HG03457 (cell line): Measurements from ENCODE around the gene CCDC47.
"Not testable (repeated sequence)": the region's sequence is repeated elsewhere in the genome, so short reads cannot be mapped to it uniquely, and the experiment has no call there.

Experiments
- ATAC-seq: cut with Tn5 transposase; IDR thresholded peaks from one replicate; pipeline ENCODE4 v1.9.1; 2021; ENCODE audit warnings: moderate number of reproducible peaks; ENCODE audit not compliant: unreplicated experiment

Gene CCDC47

DNA sequence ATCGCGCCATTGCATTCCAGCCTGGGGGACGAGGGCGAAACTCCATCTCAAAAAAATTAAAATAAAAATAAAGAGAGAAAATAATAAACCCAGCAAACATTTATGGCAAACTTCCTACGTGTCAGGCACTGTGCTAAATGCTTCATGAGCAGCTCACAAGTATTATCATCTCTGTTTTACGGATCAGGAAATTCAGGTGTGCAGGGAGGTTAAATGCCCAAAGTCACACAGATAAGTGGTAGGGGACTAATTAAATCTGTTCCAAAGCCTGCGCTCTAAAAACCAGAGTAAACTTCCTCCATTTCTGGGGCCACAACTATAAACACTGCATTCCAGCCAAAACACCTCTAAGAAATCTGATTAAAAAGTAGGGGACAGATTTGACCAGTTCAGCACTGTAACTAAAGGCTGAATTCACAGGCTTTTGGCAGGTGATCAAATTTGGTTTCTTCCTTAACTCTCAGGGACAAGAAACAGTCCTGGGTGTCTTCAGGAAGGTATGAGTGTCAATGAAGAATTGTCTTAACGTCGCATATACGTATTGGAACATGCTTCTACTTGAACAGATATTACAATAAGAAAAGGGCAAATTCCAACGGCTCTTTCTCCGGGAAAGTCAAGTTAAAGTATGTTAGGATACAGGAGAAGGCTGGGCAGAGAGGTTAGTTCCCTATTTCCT is 32.8 kb downstream of the CCDC47 start:
- no peak for ATAC-seq

DNA sequence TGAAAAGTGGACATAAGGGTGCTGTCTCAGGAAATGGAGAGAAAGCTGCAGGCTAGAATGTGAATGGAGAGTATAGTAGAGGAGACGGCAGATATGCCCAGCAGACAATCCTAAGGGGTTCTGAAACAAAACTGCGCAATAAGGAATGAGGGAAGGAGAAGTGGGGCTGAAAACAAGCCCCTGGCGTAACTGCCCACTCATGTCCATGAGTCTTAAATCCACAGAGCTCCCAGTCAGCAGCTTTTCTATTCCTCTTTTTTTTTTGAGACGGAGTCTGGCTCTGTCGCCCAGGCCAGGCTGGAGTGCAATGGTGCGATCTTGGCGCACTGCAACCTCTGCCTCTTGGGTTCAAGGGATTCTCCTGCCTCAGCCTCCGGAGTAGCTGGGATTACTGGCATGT is 37.7 kb downstream of the CCDC47 start:
- ATAC-seq: no peak

DNA sequence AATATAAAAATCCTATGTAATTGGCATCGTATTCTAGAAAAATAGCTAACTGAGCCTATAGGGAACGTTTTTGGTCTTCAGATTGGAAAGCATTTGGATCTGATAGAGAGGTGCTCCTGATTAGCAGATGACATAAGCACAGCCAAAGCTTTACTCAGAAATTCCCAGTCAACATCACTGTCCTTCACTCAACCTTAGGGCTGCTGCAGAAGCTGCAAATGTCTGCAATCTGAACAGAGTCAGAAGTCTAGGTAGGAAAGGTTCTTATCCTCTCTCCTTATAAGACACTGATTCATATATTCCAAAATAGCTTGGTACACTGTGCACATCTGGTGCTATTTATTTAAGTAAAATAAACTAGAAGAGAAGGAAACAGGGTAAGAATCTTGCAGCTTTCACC is 51.0 kb downstream of the CCDC47 start:
- ATAC-seq: no peak

DNA sequence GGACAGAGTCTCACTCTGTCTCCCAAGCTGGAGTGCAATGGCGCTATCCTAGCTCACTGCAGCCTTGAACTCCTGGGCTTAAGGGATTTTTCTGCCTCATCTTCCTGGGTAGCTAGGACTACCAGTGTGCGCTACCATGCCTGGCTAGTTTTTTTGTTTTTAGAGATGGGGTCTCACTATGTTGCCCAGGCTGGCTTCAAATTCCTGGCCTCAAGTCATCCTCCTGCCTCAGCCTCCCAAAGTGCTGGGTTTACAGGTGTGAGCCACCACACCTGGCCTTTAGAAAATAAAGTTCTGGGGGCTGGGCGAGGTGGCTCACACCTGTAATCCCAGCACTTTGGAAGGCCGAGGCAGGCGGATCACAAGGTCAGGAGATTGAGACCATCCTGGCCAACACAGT is 53.2 kb downstream of the CCDC47 start:
- ATAC-seq: not testable (repeated sequence)

DNA sequence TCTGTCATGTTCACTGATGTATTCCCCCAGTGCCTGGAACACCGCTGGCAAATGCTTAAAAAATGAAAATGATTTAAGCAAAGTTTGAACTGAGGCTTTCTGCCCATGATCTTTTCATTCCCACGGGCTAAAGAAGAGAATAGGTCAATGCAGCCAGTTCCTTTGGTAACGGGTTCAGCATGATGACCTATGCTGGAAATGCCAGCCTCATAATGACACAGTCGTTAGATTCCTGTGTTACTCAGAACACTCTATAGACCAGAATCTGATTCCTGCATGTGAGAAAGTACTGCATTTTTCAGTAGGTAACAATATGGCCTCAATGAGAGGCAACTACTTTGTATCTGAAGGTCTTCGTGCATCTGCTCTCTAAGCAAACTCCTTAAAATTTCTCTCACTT is 54.4 kb downstream of the CCDC47 start:
- no peak for ATAC-seq

DNA sequence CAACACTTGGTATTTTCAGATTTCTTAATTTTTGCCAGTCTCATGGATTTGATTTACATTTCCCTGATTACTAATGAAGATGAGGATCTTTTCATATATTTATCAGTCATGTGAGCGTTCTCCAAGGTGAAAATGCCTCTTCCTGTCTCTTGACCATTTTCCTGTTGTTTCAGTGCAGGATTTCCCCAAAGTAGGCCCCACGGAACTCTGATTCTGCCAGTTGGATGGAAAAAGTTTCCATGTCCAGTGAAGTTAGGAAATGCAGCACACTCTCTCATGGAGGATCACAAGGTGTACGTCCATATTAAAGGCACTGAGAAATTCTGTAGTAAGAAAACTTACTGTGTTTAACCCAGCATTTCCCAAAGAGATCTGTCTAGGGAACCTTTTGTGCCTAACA is 57.0 kb downstream of the CCDC47 start:
- no peak for ATAC-seq

DNA sequence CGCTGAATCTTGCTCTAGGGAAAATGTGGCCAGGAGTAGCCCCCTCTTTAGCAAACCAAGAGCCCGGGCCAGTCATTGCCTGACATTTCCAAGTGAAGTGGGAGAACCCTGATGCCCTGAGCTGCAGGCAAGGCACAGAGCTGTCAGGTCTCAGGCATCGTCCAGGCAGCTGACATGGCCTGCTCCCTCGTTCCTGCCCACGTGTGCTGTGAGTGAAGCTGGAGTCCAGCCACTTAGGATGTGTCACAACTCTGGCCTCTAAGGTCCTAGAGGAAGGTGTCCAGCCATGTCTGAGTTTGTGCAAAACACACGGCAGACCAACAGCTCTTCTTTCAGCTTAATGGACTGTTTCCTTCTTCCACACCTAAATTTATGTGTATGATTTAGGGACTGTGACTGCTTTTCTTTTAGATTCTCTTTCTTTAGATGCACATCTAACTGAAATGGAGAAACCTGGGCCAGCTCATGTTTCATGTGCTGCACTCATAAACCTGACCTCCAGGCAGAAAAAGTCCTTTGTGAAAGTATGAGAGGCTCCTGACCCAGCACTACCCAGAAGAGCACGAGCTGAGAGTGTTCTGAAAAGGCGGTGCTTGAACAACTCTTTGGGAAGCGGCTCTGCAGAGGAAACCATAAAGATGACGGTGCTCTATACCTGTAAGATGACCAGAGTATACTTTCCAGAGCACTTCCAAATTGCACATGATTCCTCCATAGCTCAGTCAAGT is 58.7 kb downstream of the CCDC47 start:
- ATAC-seq: no peak

DNA sequence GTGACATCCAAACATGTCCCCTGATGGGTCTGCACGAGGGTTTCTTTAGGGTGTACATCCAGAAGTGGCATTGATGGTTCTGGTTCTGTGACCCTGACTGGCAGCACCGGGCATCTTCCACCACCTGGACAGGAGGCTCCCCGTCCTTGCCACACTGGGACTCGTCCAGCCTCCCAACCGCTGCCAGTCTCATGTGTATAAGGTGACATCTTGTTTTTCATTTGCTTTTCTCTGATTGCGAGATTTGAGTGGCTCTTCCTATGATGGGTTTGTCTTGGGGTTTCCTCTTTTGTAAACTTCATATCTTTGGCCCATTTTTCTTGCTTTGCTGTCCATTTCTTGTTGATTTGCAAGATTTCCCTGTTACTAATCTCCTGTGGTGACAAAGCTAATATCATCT is 64.3 kb downstream of the CCDC47 start:
- no peak for ATAC-seq

DNA sequence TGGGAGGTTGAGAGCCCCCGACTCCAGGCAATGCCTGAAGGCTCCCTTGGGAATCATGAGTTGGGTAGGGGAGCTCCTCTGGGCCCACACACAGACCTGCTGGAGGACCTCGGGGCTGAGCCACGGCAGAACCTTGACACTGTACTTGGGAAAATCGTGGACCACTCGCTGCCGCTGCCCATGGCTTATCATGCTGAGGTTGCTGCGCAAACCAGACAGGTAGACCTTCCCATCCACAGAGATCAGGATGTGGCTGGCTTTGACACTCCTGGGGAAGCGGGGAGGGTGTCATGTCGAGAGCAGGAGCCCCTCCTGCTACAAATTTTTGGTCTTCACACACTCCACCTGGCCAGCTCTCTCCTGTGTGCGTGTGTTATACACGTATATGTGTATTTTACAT is 66.2 kb downstream of the CCDC47 start:
- ATAC-seq: no peak

DNA sequence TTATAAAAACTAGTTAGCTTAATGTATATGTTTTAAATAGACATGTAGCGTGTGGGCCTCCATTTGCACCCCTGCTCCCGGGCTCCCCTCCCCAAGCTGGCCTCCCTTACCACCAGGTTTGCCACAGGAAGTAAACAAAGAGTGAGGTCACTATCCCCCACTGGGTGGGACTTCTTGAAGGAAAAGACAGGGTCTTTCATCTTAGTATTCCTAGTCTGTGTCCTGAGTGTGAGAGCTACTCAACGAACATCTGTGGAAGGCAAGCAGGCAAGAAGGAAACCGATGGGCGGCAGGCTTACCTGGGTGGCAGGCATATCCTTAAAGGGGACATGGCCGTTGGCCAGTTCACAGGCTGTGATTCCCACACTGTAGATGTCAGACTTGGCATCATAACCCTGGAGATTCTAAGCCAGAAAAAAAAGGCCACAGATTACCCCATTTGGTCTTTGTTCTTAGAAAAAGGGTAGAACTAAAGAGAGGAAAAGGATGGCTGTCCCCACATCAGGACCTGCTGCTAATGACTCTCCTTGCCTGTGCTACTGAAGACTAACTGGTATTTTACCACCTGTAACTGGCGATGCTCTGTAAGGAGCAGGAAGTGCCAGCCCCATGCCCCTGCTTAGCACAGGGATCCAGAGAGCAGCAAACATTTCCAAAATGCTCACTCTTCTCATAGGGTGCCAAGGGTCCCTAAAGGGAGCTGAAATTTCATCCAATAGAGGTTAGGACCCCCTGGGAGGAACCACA is 66.9 kb downstream of the CCDC47 start:
- ATAC-seq: no peak

DNA sequence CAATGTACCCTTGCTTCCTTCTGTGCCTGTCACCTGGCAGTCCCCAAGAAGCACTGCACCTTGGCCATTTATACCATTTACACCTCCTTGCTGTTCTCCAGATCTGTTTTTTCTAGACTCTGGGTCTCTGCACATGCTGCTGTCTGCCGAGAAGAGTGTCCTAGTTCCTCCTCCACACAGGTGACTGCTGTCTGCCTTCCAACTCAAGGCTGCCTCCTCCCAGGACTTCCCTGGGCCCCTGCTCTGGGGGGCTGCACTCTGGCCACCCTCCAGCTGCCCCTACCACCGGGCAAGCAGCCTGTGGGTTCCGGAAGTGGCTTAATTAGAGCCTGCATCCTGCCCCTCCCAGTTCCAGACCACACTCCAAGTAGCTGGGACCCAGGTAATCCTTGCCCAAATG is 67.7 kb downstream of the CCDC47 start:
- no peak for ATAC-seq

DNA sequence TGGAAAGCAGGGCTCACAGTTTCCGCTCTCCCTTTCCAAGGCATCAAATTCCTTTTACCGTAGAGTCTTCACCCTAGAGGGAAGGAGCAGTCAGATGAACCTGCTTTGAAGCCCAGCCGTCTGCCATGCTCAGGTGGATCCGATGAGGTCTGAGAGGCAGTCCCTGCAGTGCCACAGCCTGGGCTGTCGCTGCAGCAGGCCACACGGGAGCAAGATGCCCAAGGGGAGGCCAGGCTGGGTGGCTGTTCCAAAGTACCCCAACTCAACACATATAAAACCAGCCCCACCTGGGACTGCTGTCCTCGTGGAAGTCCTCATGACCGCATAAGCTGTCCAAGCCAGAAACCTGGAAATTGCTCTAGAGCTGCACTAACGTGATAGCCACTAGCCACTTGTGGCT is 68.6 kb downstream of the CCDC47 start:
- no peak for ATAC-seq

DNA sequence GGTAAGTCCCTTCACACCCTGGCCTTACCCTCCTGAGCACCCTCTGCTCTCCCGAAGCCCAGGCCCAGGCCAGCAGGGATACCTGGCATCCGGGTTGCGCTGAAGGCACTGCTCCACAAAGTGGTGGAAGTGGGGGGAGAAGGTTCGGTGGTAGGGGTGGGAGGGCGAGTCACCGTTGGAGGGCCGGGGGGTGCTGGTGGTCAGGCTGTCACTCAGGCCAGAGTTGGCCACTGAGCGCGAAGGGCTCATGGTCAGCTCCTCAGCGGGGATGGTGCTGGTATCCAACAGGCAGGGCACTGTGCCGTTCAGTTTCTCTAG is 69.2 kb downstream of the CCDC47 start:
- ATAC-seq: no peak

DNA sequence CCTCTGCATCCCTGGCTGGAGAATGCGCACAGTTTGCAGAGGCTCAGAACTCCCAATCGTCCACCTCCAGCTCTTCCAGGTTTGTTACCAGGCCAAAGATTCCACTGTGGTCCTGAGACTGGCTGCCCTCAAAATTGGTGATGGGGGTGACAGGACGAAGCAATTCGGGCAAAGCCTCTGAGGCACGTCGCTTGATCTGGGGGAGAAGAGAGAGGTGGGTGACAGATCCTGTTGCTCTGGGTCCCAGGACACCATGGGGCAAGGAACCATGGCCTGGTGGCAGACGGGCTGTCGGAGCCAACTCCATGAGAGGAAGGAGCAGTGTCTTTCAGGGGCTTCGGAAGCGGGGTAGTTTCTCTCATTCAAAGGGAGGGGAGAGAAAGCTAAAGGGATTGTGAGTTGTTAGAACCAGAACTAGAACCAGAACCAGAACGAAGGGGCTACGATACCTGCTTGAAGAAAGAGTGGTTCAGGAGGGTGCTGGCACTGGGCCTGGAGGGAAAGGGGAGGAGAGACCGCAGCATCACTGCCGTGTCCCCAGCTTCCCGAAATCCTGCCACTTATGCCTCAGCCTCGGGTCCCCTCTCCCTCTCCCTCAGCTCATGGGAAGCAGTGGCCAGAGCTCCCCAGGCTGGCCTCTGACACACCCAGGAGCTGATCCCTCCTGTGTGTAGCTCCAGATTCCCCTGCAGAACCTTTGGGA is 69.7 kb downstream of the CCDC47 start:
- ATAC-seq: no peak

DNA sequence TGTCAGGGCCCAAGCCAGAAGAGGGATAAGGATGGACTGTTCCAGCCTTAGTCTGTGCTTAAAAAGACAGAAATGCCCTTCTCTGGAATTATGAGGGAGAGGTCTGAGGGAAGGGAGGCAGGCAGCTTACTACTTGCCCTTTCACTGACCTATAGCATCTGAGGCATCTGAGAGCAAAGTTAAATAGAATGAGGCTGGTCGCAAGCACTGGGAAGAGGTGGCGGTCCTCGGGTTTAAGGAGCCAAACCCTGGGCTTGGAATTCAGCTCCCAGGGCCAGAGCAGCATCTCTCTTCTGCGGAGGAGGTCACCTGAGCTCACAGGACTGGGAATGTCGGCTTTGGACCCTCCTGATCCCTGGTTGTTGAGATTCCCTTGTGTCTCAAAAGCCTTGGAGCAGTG is 70.4 kb downstream of the CCDC47 start:
- ATAC-seq: no peak

DNA sequence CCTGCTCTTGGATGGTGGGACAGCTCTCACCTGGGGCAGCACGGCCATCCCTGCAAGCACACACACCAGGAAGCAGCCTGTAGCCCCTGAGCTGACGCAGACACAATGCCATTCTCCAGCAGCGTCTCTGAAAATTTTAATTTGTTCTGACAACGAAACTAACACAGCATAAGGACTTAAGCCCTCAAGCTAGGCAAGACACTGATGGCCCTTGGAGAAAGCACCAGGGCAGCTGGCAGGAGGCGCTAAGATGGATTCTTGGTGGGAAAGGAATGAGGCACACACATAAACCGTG is 70.7 kb downstream of the CCDC47 start:
- no peak for ATAC-seq

DNA sequence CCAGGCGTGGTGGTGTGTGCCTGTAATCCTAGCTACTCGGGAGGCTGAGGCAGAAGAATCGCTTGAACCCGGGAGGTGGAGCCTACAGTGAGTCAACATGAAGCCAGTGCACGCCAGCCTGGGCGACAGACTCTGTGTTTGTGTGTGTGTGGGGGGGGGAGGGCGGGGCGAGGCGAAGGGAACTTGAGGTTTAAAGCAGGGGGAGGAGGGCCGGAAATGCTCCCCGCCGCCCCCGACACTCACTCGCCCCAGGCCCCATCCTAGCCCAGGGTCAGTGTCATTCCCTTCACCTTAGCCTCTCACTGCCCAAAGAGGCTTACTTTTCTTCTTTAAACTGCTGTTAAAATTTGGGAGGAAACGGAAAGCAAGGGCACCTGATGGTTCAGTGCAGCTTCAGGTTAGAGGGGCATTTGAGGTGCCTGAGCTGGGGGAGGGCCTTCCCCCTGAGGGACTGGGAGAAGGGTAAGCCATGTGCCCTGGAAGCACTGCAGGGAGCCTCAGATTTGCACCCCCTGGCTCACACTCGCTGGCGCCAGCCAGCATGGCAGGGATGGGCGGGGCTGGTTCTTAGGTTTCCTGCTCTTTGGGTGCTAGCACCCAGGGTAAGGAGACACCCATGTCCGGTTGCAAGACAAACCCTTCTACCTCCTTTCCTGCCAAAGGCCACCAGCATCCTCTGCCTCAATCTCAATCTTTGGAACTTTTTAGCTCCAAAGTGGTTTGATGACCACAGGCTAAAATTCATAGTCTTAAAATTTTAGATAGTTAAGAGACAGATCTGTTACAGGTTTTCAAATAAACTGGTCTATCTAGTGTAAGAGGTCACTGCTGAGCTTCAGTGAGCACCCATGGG is 71.3 kb downstream of the CCDC47 start:
- ATAC-seq: no peak

DNA sequence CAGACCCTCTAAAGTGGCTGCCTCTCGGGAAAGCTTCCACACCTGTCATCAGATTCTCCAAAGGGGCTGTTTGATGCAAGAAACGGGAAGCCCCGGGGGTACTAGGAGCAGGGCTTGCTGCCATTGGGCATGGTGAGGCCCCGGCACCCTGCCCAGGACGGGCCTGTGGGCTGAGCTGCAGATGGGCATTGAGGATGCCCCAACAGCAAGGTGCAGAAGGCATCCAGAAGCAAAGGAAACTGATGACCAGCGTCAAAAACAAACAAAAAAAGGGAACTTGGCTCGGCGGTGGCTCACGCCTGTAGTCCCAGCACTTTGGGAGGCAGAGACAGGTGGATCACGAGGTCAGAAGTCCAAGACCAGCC is 72.0 kb downstream of the CCDC47 start:
- ATAC-seq: no peak

DNA sequence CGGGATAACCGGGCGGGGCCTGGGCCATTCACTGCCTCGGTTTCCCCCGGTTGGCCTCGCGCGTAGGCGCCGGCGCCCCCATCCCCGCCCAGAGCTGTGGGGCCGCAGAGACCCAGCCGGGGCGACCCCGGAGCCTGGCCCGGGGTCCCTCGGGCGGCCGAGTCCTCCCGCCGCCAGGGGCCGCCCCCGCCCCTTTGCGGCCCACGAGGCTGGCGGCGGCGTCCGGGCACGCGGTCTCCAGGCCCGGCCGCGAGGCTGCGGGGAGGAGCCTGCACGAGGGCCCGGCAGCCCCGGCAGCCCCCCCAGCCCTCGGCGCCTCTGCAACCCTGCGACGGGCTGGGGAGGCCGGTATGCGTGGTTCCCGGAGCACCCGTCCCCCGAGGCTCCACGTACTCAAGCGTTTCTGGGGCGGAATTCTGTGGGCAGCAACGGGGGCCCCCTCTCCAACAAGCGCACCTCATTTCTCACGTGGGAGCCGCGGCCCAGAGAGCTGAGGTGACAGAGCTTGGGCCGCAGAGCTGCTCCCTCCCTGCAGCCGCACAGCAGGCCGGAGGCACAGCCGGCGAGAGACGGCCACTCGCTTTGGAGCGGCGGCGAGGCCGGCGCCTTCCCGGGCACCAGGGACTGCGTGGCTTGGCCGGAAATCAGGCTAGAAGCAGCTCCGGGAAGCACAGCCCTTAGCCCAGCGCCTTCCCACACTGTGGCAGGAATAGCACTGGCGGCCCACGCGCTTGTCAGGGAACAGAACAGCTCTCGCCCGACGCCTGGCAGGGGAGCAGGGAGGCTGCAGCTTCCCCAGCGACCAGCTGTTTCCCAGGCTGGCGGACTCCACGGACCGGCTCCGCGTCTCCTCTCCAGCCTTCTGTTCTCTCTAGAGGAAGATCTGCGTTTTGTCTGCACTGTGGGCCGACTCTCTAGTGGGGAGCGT is 72.6 kb downstream of the CCDC47 start:
- no peak for ATAC-seq
